Bronchial epithelial cell (primary cell): ENCODE measurements around the gene FAM13A. TPM values are rescaled to one million over a fixed set of nuclear protein-coding genes. Genes with fewer than 3 reads are reported as not detected.

ENCODE experiments used
- DNase-seq: peaks from one replicate; pipeline ENCODE4 v3.0.0-alpha.2; 2010; ENCODE audit warnings: low read depth
- FAIRE-seq: peaks from 2 replicates; lab custom pipeline; 2011; peaks lifted over from hg19 to GRCh38; lab: Jason Lieb, UNC
- H3K27me3 ChIP-seq: 2 replicates; pipeline ENCODE4 v1.5.1; 2011; ENCODE audit warnings: low read length; ENCODE audit not compliant: control insufficient read depth, insufficient read depth
- H3K36me3 ChIP-seq: 2 replicates; pipeline ENCODE4 v1.5.1; 2011; ENCODE audit warnings: low read length; ENCODE audit not compliant: control insufficient read depth, insufficient read depth
- H3K4me3 ChIP-seq: 2 replicates; pipeline ENCODE4 v1.5.1; 2011; ENCODE audit warnings: mild to moderate bottlenecking, low read depth, low read length, control low read depth
- CTCF ChIP-seq: IDR thresholded peaks from 2 replicates; pipeline ENCODE4 v1.5.1; 2011; ENCODE audit warnings: mild to moderate bottlenecking, moderate library complexity, low read length, control low read depth, inconsistent platforms; ENCODE audit not compliant: insufficient read depth, severe bottlenecking
- total RNA-seq: library from RNA; depleted of rRNA; stranded (reverse); fragments of >200 nt; gene quantifications from 2 replicates; pipeline ENCODE4 v1.2.1, GENCODE V29; 2014

The FAM13A gene
- total RNA-seq, 1 donor from 2014 or later = 5.8 TPM

- H3K27me3 ChIP-seq = no peaks in the 10 kb centered on the region
- DNase-seq = no peak
- TF ChIP-seq CTCF = no peak
- H3K36me3 ChIP-seq = peaks cover 9% of the 10 kb centered on the region
- no peak overlapping the region for H3K4me3 ChIP-seq
- no peak for FAIRE-seq
Observed at GRCh38 chr4:88731381-88731780, 325.6 kb downstream of the FAM13A start.

- FAIRE-seq = no peak
- H3K27me3 ChIP-seq = no peaks in the 10 kb centered on the region
- no peak for TF ChIP-seq CTCF
- H3K36me3 ChIP-seq = peaks cover 9% of the 10 kb centered on the region
- DNase-seq = no peak
- H3K4me3 ChIP-seq = no peak overlapping the region
Observed at GRCh38 chr4:88730811-88731210, 326.2 kb downstream of the FAM13A start.

- Histone ChIP-seq H3K36me3 (peaks cover 9% of the 10 kb centered on the region), H3K4me3 (no peak overlapping the region), H3K27me3 (no peaks in the 10 kb centered on the region)
- FAIRE-seq (no peak), DNase-seq (no peak)
- no peak for TF ChIP-seq CTCF
Observed at GRCh38 chr4:88729146-88729760, 327.7 kb downstream of the FAM13A start.

- Histone ChIP-seq H3K4me3 (no peak overlapping the region), H3K27me3 (no peaks in the 10 kb centered on the region), H3K36me3 (peaks cover 9% of the 10 kb centered on the region)
- no peak for DNase-seq
- no peak for FAIRE-seq
- TF ChIP-seq CTCF = no peak
Observed at GRCh38 chr4:88728146-88728545, 328.8 kb downstream of the FAM13A start.

GRCh38 chr4:88725986-88726385 is 331.0 kb downstream of the FAM13A start:
- Histone ChIP-seq H3K4me3 (no peak overlapping the region), H3K36me3 (peaks cover 10% of the 10 kb centered on the region), H3K27me3 (no peaks in the 10 kb centered on the region)
- no peak for TF ChIP-seq CTCF
- no peak for FAIRE-seq
- DNase-seq = no peak

GRCh38 chr4:88725143-88725542 is 331.8 kb downstream of the FAM13A start:
- FAIRE-seq (no peak), DNase-seq (no peak)
- Histone ChIP-seq H3K36me3 (peaks cover 7% of the 10 kb centered on the region), H3K4me3 (no peak overlapping the region), H3K27me3 (no peaks in the 10 kb centered on the region)
- TF ChIP-seq CTCF = no peak
